SK-N-SH (cell line): ENCODE results near the gene GALNS. TPM values are rescaled to one million over a fixed set of nuclear protein-coding genes. Genes with fewer than 3 reads are reported as not detected.
"Not testable (repeated sequence)": the region's sequence is repeated elsewhere in the genome, so short reads cannot be mapped to it uniquely, and the experiment has no call there.

ENCODE experiments used
- CTCF ChIA-PET: fragments of 300-600, 350-600 bp; formaldehyde crosslinking; extraction: SDS; loops from one replicate; lab custom pipeline; 2021; lab: Yijun Ruan, JAX
- POLR2A ChIA-PET: fragments of 350-600 bp; sonication (Branson Sonifier 250); formaldehyde crosslinking; extraction: SDS; loops from one replicate; lab custom pipeline; 2020; ENCODE audit warnings: antibody characterized with exemption, inconsistent platforms; lab: Yijun Ruan, JAX
- DNase-seq: peaks from one replicate; pipeline ENCODE4 v3.0.0; 2012
- H2AFZ ChIP-seq: fragments of 200-600 bp; sonication (generic); 2 replicates; pipeline ENCODE4 v1.8.1; 2016; ENCODE audit warnings: antibody characterized with exemption, mild to moderate bottlenecking, low read depth
- H3F3A ChIP-seq: fragments of 200-600 bp; sonication (generic); replicated peaks from 2 replicates; pipeline ENCODE3; 2016; ENCODE audit warnings: antibody characterized with exemption, mild to moderate bottlenecking; ENCODE audit not compliant: insufficient read depth
- H3K27ac ChIP-seq, 2 experiments: fragments of 200-500 bp in 1 of 2; fragments of 200-600 bp in 1 of 2; sonication (Bioruptor generic) in 1 of 2; sonication (generic), shearing (Covaris generic) in 1 of 2; 2 replicates each; pipeline versions ENCODE4 v1.5.1 to v1.6.1; 2014 to 2016; ENCODE audit warnings: low read depth in 2 of 2, inconsistent platforms in 1 of 2, low read length in 1 of 2, mild to moderate bottlenecking in 1 of 2, mixed read lengths in 1 of 2
- H3K27me3 ChIP-seq: fragments of 200-600 bp; sonication (generic), shearing (Covaris generic); 2 replicates; pipeline ENCODE4 v1.6.1; 2016; ENCODE audit warnings: mixed run types; ENCODE audit not compliant: insufficient read depth
- H3K36me3 ChIP-seq, 2 experiments: fragments of 200-500 bp in 1 of 2; fragments of 200-600 bp in 1 of 2; sonication (Bioruptor generic) in 1 of 2; sonication (generic) in 1 of 2; replicated peaks in 1 of 2; 2 replicates each; pipeline versions ENCODE3 to v1.5.1; 2014 to 2016; ENCODE audit warnings: low read length in 1 of 2, mild to moderate bottlenecking in 1 of 2; ENCODE audit not compliant: insufficient read depth in 2 of 2, control insufficient read depth in 1 of 2
- H3K4me1 ChIP-seq, 2 experiments: fragments of 200-500 bp in 1 of 2; fragments of 200-600 bp in 1 of 2; sonication (Bioruptor generic) in 1 of 2; sonication (generic), shearing (Covaris generic) in 1 of 2; 2 replicates each; pipeline versions ENCODE4 v1.5.1 to v1.6.1; 2014 to 2016; ENCODE audit warnings: low read depth in 1 of 2, low read length in 1 of 2, mixed run types in 1 of 2; ENCODE audit not compliant: insufficient read depth in 2 of 2, control insufficient read depth in 1 of 2
- H3K4me2 ChIP-seq: fragments of 200-600 bp; sonication (generic), shearing (Covaris generic); 2 replicates; pipeline ENCODE4 v1.6.1; 2017; ENCODE audit warnings: mixed run types
- H3K4me3 ChIP-seq, 2 experiments: fragments of 200-500 bp in 1 of 2; fragments of 200-600 bp in 1 of 2; sonication (Bioruptor generic) in 1 of 2; sonication (generic), shearing (Covaris generic) in 1 of 2; 2 replicates each; pipeline versions ENCODE4 v1.5.1 to v1.8.1; 2014 to 2016; ENCODE audit warnings: low read depth in 2 of 2, inconsistent platforms in 1 of 2, low read length in 1 of 2, mild to moderate bottlenecking in 1 of 2, mixed read lengths in 1 of 2, moderate library complexity in 1 of 2
- H3K79me2 ChIP-seq: fragments of 200-600 bp; sonication (generic); 2 replicates; pipeline ENCODE4 v1.8.1; 2017; ENCODE audit warnings: mild to moderate bottlenecking; ENCODE audit not compliant: insufficient read depth
- H3K9ac ChIP-seq: fragments of 200-600 bp; sonication (generic); 2 replicates; pipeline ENCODE4 v1.6.1; 2017; ENCODE audit warnings: mixed run types
- H3K9me2 ChIP-seq: fragments of 200-600 bp; sonication (generic); 2 replicates; pipeline ENCODE4 v1.6.1; 2017; ENCODE audit warnings: mixed run types
- H3K9me3 ChIP-seq: fragments of 200-600 bp; sonication (generic); 2 replicates; pipeline ENCODE4 v1.6.1; 2017; ENCODE audit warnings: mixed run types, mild to moderate bottlenecking, moderate library complexity
- H4K20me1 ChIP-seq: fragments of 200-600 bp; sonication (generic); 2 replicates; pipeline ENCODE4 v1.6.1; 2017; ENCODE audit warnings: mild to moderate bottlenecking, mixed run types; ENCODE audit not compliant: insufficient read depth
- FOXJ3 ChIP-seq: sonication (generic); formaldehyde crosslinking; IDR thresholded peaks from 2 replicates; pipeline ENCODE4 v1.5.1; 2020; ENCODE audit warnings: mild to moderate bottlenecking, missing genetic modification reagents
- FOXM1 ChIP-seq: IDR thresholded peaks from 2 replicates; pipeline ENCODE4 v1.4.0; 2012; ENCODE audit warnings: low read depth, mild to moderate bottlenecking
- GABPA ChIP-seq: IDR thresholded peaks from 2 replicates; pipeline ENCODE4 v1.4.0; 2012; ENCODE audit warnings: low read depth, mild to moderate bottlenecking
- MXI1 ChIP-seq: IDR thresholded peaks from 2 replicates; pipeline ENCODE4 v1.6.1; 2012; ENCODE audit warnings: mild to moderate bottlenecking, low read depth, low read length, improper control_type of control experiment
- RAD21 ChIP-seq: IDR thresholded peaks from 2 replicates; pipeline ENCODE4 v1.6.1; 2012; ENCODE audit warnings: mild to moderate bottlenecking, low read length
- RXRA ChIP-seq: IDR thresholded peaks from 2 replicates; pipeline ENCODE4 v1.4.0; 2012; ENCODE audit warnings: low read depth, mild to moderate bottlenecking, borderline replicate concordance
- SIN3A ChIP-seq: IDR thresholded peaks from 2 replicates; pipeline ENCODE4 v1.6.1; 2012; ENCODE audit warnings: low read depth, mild to moderate bottlenecking, low read length, moderate library complexity, borderline replicate concordance
- TAF1 ChIP-seq: IDR thresholded peaks from 2 replicates; pipeline ENCODE4 v1.6.1; 2012; ENCODE audit warnings: low read depth, mild to moderate bottlenecking, low read length, moderate library complexity, borderline replicate concordance
- TCF12 ChIP-seq: IDR thresholded peaks from 2 replicates; pipeline ENCODE4 v1.4.0; 2012
- TEAD4 ChIP-seq: IDR thresholded peaks from 2 replicates; pipeline ENCODE4 v1.4.0; 2012; ENCODE audit warnings: mild to moderate bottlenecking, borderline replicate concordance; ENCODE audit not compliant: insufficient read depth
- WGBS: methylation state at CpG from one replicate; pipeline ENCODE4 v1.1.6; 2017; ENCODE audit warnings: low lambda C conversion rate; 5-methylcytosine and 5-hydroxymethylcytosine counted together
- polyA plus RNA-seq, 3 experiments: library from polyadenylated mRNA; depleted of rRNA; stranded (reverse); fragments of >200 nt; gene quantifications; 2 replicates each; pipeline ENCODE4 v1.2.3, GENCODE V29; 2012
- TF ChIP-seq, protein P1 (sequence below): fragments of 200-600 bp; sonication (generic); IDR thresholded peaks from 2 replicates; pipeline ENCODE4 v1.6.1; 2017; ENCODE audit warnings: antibody characterized with exemption, mild to moderate bottlenecking, moderate library complexity
- TF ChIP-seq, protein P2 (sequence below): IDR thresholded peaks from 2 replicates; pipeline ENCODE4 v1.4.0; 2012; ENCODE audit warnings: low read depth, borderline replicate concordance
- TF ChIP-seq, protein P3 (sequence below): IDR thresholded peaks from 2 replicates; pipeline ENCODE4 v1.4.0; 2012; ENCODE audit warnings: low read depth, borderline replicate concordance
- TF ChIP-seq, protein P4 (sequence below): IDR thresholded peaks from 2 replicates; pipeline ENCODE4; 2012
- TF ChIP-seq, protein P5 (sequence below): IDR thresholded peaks from 2 replicates; pipeline ENCODE4 v1.6.1; 2012; ENCODE audit warnings: mild to moderate bottlenecking, low read depth, low read length, moderate library complexity

Gene GALNS
- polyA plus RNA-seq, 1 of the 3 experiments (the other 2 are of a cell fraction): 16.5 TPM

DNA sequence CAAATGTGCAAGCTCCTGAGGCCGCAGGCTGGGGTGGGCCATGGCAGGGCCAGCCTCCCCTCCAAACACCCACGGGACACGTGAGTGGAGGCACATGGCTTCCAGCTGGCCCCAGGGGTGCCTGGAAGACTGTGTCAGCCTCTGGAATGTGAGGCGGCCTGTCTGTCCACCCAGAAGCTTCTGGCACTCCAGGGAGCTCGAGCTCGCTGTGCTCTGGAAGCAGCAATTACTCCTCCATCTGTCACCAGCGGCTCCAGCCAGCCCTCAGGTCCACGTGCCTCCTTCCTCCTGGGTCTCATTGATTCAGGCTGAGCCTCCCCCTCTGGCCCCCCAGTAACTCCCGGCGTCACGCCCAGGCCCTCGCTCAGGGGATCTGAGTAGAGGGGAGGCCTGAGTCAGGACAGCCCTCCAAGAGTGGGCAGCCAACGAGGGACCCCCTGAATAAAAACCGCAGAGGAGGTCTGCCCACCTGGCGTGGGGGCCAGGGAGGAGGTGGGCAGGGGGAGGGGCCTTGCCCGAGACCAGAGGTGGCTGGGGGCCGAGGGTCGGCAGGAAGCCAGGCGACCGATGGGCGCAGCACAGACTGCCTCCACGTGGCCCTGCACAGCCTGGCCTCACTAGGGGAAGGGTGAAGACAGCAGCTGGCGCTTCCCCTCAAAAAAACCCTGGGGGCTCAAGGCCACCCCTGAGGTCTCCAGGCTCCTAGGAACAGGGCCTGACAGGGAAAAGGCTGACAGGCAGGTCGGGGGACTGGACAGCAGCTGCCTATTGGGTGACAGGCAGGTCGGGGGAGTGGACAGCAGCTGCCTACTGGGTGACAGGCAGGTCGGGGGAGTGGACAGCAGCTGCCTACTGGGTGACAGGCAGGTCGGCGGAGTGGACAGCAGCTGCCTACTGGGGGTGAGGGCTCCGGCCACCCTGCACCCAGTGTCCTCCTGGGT is 83.6 kb downstream of the GALNS start (continued):
- TF ChIP-seq, protein P1, sequence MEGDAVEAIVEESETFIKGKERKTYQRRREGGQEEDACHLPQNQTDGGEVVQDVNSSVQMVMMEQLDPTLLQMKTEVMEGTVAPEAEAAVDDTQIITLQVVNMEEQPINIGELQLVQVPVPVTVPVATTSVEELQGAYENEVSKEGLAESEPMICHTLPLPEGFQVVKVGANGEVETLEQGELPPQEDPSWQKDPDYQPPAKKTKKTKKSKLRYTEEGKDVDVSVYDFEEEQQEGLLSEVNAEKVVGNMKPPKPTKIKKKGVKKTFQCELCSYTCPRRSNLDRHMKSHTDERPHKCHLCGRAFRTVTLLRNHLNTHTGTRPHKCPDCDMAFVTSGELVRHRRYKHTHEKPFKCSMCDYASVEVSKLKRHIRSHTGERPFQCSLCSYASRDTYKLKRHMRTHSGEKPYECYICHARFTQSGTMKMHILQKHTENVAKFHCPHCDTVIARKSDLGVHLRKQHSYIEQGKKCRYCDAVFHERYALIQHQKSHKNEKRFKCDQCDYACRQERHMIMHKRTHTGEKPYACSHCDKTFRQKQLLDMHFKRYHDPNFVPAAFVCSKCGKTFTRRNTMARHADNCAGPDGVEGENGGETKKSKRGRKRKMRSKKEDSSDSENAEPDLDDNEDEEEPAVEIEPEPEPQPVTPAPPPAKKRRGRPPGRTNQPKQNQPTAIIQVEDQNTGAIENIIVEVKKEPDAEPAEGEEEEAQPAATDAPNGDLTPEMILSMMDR: no peak
- TF ChIP-seq MXI1 (peak; percentile 91), FOXM1 (no peak; the same call in 1 of the 2 replicates), TEAD4 (peak; percentile 65; the same call in 1 of the 2 replicates), GABPA (no peak), TCF12 (peak; percentile 96), SIN3A (peak; percentile 98), RAD21 (no peak), TAF1 (no peak), RXRA (peak; percentile 32; the same call in 1 of the 2 replicates), FOXJ3 (CRISPR knock-in tag) (no peak)
- TF ChIP-seq, protein P2, sequence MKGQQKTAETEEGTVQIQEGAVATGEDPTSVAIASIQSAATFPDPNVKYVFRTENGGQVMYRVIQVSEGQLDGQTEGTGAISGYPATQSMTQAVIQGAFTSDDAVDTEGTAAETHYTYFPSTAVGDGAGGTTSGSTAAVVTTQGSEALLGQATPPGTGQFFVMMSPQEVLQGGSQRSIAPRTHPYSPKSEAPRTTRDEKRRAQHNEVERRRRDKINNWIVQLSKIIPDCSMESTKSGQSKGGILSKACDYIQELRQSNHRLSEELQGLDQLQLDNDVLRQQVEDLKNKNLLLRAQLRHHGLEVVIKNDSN: peak; percentile 76; the same call in 1 of the 2 replicates
- TF ChIP-seq, protein P3, sequence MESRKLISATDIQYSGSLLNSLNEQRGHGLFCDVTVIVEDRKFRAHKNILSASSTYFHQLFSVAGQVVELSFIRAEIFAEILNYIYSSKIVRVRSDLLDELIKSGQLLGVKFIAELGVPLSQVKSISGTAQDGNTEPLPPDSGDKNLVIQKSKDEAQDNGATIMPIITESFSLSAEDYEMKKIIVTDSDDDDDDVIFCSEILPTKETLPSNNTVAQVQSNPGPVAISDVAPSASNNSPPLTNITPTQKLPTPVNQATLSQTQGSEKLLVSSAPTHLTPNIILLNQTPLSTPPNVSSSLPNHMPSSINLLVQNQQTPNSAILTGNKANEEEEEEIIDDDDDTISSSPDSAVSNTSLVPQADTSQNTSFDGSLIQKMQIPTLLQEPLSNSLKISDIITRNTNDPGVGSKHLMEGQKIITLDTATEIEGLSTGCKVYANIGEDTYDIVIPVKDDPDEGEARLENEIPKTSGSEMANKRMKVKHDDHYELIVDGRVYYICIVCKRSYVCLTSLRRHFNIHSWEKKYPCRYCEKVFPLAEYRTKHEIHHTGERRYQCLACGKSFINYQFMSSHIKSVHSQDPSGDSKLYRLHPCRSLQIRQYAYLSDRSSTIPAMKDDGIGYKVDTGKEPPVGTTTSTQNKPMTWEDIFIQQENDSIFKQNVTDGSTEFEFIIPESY: 0 out of 2 replicates have a peak, but pooled peaks have one; percentile 39
- TF ChIP-seq, protein P4, sequence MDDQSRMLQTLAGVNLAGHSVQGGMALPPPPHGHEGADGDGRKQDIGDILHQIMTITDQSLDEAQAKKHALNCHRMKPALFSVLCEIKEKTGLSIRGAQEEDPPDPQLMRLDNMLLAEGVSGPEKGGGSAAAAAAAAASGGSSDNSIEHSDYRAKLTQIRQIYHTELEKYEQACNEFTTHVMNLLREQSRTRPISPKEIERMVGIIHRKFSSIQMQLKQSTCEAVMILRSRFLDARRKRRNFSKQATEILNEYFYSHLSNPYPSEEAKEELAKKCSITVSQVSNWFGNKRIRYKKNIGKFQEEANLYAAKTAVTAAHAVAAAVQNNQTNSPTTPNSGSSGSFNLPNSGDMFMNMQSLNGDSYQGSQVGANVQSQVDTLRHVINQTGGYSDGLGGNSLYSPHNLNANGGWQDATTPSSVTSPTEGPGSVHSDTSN: peak; percentile 88
- TF ChIP-seq, protein P5, sequence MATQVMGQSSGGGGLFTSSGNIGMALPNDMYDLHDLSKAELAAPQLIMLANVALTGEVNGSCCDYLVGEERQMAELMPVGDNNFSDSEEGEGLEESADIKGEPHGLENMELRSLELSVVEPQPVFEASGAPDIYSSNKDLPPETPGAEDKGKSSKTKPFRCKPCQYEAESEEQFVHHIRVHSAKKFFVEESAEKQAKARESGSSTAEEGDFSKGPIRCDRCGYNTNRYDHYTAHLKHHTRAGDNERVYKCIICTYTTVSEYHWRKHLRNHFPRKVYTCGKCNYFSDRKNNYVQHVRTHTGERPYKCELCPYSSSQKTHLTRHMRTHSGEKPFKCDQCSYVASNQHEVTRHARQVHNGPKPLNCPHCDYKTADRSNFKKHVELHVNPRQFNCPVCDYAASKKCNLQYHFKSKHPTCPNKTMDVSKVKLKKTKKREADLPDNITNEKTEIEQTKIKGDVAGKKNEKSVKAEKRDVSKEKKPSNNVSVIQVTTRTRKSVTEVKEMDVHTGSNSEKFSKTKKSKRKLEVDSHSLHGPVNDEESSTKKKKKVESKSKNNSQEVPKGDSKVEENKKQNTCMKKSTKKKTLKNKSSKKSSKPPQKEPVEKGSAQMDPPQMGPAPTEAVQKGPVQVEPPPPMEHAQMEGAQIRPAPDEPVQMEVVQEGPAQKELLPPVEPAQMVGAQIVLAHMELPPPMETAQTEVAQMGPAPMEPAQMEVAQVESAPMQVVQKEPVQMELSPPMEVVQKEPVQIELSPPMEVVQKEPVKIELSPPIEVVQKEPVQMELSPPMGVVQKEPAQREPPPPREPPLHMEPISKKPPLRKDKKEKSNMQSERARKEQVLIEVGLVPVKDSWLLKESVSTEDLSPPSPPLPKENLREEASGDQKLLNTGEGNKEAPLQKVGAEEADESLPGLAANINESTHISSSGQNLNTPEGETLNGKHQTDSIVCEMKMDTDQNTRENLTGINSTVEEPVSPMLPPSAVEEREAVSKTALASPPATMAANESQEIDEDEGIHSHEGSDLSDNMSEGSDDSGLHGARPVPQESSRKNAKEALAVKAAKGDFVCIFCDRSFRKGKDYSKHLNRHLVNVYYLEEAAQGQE: no peak

DNA sequence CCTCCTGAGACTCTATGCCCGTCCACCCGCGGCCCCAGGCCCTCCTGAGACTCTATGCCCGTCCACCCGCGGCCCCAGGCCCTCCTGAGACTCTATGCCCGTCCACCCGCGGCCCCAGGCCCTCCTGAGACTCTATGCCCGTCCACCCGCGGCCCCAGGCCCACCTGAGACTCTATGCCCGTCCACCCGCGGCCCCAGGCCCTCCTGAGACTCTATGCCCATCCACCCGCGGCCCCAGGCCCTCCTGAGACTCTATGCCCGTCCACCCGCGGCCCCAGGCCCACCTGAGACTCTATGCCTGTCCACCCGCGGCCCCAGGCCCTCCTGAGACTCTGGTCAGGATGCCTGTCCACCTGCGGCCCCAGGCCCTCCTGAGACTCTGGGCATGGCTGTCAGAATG is 85.0 kb downstream of the GALNS start:
- H3K36me3 ChIP-seq, H3K9ac ChIP-seq, H3K4me3 ChIP-seq, H3K4me2 ChIP-seq, H2AFZ ChIP-seq, H3K27me3 ChIP-seq, DNase-seq, H3K9me3 ChIP-seq, H3K27ac ChIP-seq, POLR2A ChIA-PET, H3K9me2 ChIP-seq: not testable (repeated sequence)
- peaks cover 34% of the 10 kb centered on the region for H3F3A ChIP-seq
- peaks cover 35 to 67% of the 10 kb centered on the region in 2 experiments; a peak in 3 of 4 replicates for H3K4me1 ChIP-seq
- peaks cover 94% of the 10 kb centered on the region for H3K79me2 ChIP-seq
- WGBS: 90% methylated on average over 4 of the region's 23 CpGs
- CTCF ChIA-PET: interaction anchor here (2.0 to 30.9 kb wide), 3 partner anchors 14 to 31 kb away, joined by 8 to 540 read pairs (median 93); no protein-coding TSS in a partner anchor
- peaks cover 94% of the 10 kb centered on the region for H4K20me1 ChIP-seq
